ENCODE measurements around the gene RXYLT1.

DNA sequence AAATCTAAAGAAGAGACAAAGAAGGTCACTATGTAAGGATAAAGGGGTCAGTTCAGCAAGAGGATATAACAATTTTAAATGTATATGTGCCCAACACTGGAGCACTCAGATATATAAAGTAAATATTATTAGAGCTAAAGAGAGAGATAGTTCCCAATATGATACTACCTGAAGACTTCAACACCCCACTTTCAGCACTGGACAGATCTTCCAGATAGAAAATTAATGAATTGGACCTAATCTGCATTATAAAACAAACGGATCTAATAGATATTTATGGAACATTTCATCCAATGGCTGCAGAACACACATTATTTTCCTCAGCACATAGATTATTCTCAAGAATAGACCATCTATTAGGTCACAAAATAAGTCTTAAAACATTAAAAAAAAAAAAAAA lies 40.7 kb downstream of the RXYLT1 start:
- TF ChIP-seq, protein P1, sequence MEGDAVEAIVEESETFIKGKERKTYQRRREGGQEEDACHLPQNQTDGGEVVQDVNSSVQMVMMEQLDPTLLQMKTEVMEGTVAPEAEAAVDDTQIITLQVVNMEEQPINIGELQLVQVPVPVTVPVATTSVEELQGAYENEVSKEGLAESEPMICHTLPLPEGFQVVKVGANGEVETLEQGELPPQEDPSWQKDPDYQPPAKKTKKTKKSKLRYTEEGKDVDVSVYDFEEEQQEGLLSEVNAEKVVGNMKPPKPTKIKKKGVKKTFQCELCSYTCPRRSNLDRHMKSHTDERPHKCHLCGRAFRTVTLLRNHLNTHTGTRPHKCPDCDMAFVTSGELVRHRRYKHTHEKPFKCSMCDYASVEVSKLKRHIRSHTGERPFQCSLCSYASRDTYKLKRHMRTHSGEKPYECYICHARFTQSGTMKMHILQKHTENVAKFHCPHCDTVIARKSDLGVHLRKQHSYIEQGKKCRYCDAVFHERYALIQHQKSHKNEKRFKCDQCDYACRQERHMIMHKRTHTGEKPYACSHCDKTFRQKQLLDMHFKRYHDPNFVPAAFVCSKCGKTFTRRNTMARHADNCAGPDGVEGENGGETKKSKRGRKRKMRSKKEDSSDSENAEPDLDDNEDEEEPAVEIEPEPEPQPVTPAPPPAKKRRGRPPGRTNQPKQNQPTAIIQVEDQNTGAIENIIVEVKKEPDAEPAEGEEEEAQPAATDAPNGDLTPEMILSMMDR (IDR thresholded peaks at IDR 0.05) = no peak
- no peak for TF ChIP-seq POLR2A (IDR thresholded peaks at IDR 0.05)

Measured in body of pancreas (tissue), 4 donors.